Common myeloid progenitor, CD34-positive (primary cell): ENCODE measurements around the gene TRPC1.

Source experiments
- CTCF ChIA-PET: fragments of 350-600 bp; sonication (Branson Sonifier 250); formaldehyde crosslinking; loops from one replicate; lab custom pipeline; 2021; ENCODE audit warnings: antibody characterized with exemption; lab: Charles Lee
- POLR2A ChIA-PET: fragments of 350-600 bp; sonication (Branson Sonifier 250); formaldehyde crosslinking; loops from one replicate; lab custom pipeline; 2021; ENCODE audit warnings: antibody characterized with exemption; lab: Charles Lee
- DNase-seq, 3 donors: peaks; one replicate each; pipeline versions ENCODE4 v3.0.0 to v3.0.0-alpha.2; 2013
- H3K27ac ChIP-seq, 2 experiments: 1 replicate in 1 of 2; 2 replicates in 1 of 2; pipeline ENCODE4 v1.7.0; 2013; ENCODE audit warnings: inconsistent platforms in 2 of 2, low read length in 2 of 2, mild to moderate bottlenecking in 2 of 2, low read depth in 1 of 2, moderate library complexity in 1 of 2; ENCODE audit not compliant: severe bottlenecking in 2 of 2, insufficient read depth in 1 of 2, poor library complexity in 1 of 2
- H3K27me3 ChIP-seq, 5 experiments: replicated peaks in 2 of 5; 1 replicate in 3 of 5; 2 replicates in 2 of 5; pipeline versions ENCODE4 v1.6.1 to v1.7.0; 2013; ENCODE audit warnings: low read length in 4 of 5, mild to moderate bottlenecking in 2 of 5, moderate library complexity in 2 of 5, inconsistent platforms in 1 of 5; ENCODE audit not compliant: insufficient read depth in 5 of 5, control insufficient read depth in 4 of 5
- H3K36me3 ChIP-seq, 4 experiments: 1 replicate in 2 of 4; 2 replicates in 2 of 4; pipeline versions ENCODE4 v1.6.1 to v1.7.0; 2013; ENCODE audit warnings: low read length in 3 of 4, control low read depth in 1 of 4, mild to moderate bottlenecking in 1 of 4; ENCODE audit not compliant: control insufficient read depth in 4 of 4, insufficient read depth in 4 of 4
- H3K4me1 ChIP-seq, 4 experiments: 1 replicate in 3 of 4; 2 replicates in 1 of 4; pipeline versions ENCODE4 v1.6.1 to v1.7.1; 2013; ENCODE audit warnings: low read length in 3 of 4, mild to moderate bottlenecking in 3 of 4, control low read depth in 1 of 4, inconsistent platforms in 1 of 4, moderate library complexity in 1 of 4; ENCODE audit not compliant: control insufficient read depth in 4 of 4, insufficient read depth in 4 of 4; ENCODE audit errors: control extremely low read depth in 1 of 4
- H3K4me3 ChIP-seq, 7 experiments: 1 replicate in 4 of 7; 2 replicates in 3 of 7; pipeline versions ENCODE4 v1.5.1 to v1.7.0; 2013; ENCODE audit warnings: mild to moderate bottlenecking in 7 of 7, low read length in 6 of 7, moderate library complexity in 6 of 7, inconsistent platforms in 2 of 7, low read depth in 2 of 7, control low read depth in 1 of 7; ENCODE audit not compliant: insufficient read depth in 4 of 7, control insufficient read depth in 1 of 7; ENCODE audit errors: extremely low read depth in 1 of 7
- H3K9me3 ChIP-seq, 5 experiments: 1 replicate in 4 of 5; 2 replicates in 1 of 5; pipeline versions ENCODE4 v1.6.1 to v1.7.1; 2013; ENCODE audit warnings: low read length in 4 of 5, mild to moderate bottlenecking in 2 of 5, inconsistent platforms in 1 of 5, low read depth in 1 of 5, moderate library complexity in 1 of 5; ENCODE audit not compliant: control insufficient read depth in 4 of 5, insufficient read depth in 2 of 5; ENCODE audit errors: control extremely low read depth in 1 of 5
- WGBS: methylation state at CpG from one replicate; pipeline ENCODE4 v1.1.5; 2013; ENCODE audit not compliant: insufficient coverage; 5-methylcytosine and 5-hydroxymethylcytosine counted together

TRPC1 gene

DNA sequence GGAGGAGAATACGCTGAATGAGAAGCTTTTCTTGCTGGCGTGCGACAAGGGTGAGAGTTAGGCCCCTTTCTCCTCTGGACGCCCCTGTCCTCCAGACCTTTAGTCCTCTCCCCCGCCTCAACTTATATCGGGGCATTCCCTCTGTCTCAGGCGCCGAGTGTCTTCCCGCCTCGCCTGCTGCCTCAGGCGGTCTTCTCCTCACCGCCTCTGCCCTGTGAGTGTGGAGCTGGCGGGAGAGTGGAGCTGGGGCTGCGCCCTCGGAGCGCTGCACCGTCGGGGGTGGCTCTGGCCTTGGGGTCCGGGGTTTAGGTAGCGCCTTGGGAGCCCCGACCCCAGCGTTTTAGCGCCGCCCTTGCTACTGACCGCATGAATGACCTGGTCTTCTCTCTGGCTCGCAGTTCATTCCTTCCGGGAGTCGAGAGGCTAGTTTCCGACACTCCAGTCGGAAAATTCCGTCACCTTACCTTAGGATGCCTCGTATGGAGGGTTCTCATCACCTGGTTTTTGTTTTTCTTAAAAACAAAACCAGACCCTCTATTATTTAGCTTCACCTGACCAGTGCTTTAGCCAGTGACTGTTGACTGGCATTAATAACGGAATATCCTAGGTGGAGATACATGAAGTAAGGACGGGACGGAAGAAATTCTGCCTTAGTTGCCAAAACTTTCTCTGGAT is 985 bp downstream of the TRPC1 start:
- Histone ChIP-seq H3K27ac (no peak overlapping the region), H3K4me3 (peak overlapping the region; percentile 55 to 98 (median 80)), H3K4me1 (peaks cover 0 to 13% (median 8%) of the 10 kb centered on the region in 4 experiments), H3K27me3 (peaks cover 0 to 15% (median 5%) of the 10 kb centered on the region in 5 experiments), H3K36me3 (no peaks in the 10 kb centered on the region), H3K9me3 (no peaks in the 10 kb centered on the region)
- ChIA-PET POLR2A (interaction anchor here (1.4 kb wide), 1 partner anchor 146 kb away, joined by 3 read pairs; the partner anchor contains the start of gene ATR), CTCF (interaction anchor here (1.3 kb wide), 1 partner anchor 103 kb away, joined by 4 read pairs; no protein-coding TSS in a partner anchor)
- no peak for DNase-seq
- 14% methylated on average over 28 of the region's 35 CpGs for WGBS

DNA sequence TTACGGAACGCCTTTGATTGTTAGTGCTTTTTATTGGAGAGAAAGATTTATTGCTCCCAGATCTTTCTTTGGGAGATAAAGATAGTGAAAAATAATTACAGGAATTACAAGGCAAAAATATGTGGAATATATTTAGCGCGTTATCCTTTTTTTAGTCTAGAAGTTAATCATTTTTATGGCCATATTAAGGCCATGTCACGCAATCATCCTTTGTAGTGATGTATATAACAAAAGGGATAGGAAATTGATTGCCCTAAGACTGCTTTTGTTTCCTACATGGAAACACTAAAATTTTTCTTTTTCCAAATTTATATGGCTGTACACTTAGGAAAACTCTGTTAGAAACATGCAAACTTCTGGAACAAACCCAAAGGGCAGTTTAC is 1.5 kb downstream of the TRPC1 start:
- CTCF ChIA-PET = no interaction called here
- no peak for DNase-seq
- Histone ChIP-seq H3K27ac (no peak overlapping the region), H3K27me3 (peaks cover 0 to 15% (median 5%) of the 10 kb centered on the region in 5 experiments), H3K36me3 (no peaks in the 10 kb centered on the region), H3K9me3 (no peaks in the 10 kb centered on the region), H3K4me1 (peaks cover 0 to 13% (median 8%) of the 10 kb centered on the region in 4 experiments), H3K4me3 (peak overlapping the region in 3 of 7 experiments; percentile 80 to 93 (median 82))
- POLR2A ChIA-PET = no interaction called here
- WGBS = 100% methylated on average over 2 of the region's 5 CpGs

DNA sequence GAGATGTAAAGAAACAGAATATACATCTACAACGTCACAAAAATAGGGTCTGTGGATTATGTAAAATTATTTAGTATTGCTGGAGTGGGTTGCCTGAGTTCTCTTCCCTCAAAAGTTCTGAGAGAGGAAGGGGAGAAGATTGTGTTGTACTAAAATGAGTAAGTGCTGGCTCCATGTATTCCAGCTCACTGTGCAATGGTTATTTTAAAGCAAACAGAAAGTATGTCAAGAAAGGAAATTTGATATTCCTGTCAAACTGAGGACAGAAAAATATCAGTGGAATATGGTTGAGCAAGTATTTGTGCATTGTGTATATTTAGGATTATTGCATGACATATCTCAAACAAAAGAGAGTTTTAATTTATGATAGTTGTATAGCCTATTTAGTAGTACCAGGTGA is 2.2 kb downstream of the TRPC1 start:
- Histone ChIP-seq H3K27me3 (peaks cover 0 to 15% (median 5%) of the 10 kb centered on the region in 5 experiments), H3K4me3 (no peak overlapping the region), H3K4me1 (peaks cover 0 to 13% (median 8%) of the 10 kb centered on the region in 4 experiments), H3K27ac (no peak overlapping the region), H3K9me3 (no peaks in the 10 kb centered on the region), H3K36me3 (no peaks in the 10 kb centered on the region)
- ChIA-PET POLR2A (no interaction called here), CTCF (interaction anchor here (1.3 kb wide), 1 partner anchor 66 kb away, joined by 3 read pairs; no protein-coding TSS in a partner anchor)
- no peak for DNase-seq
- no CpG with 5 or more reads among the region's 1 CpG for WGBS

DNA sequence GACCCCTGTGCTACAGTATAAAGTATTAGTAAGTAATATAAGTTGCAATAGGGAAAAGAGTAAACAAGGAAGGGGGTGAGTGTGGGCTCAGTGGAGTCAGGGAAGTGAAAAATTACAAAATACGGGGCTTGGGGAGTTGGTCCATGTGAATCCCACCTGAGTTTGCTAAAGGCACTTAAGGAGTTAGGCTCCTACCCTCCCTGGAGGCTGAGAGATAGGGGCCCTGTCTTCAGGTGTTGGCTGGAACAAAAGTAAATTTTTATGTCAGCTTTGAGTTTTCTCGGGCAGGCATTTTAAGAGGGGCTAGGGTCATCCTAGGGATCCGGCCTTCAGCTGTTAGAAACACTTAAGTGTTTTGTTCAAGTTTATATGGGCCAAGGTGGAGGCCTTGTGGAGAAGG is 8.2 kb downstream of the TRPC1 start:
- CTCF ChIA-PET = interaction anchor here (0.9 kb wide), 1 partner anchor 8 kb away, joined by 4 read pairs; no protein-coding TSS in a partner anchor
- Histone ChIP-seq H3K9me3 (no peaks in the 10 kb centered on the region), H3K27ac (no peak overlapping the region), H3K4me1 (no peaks in the 10 kb centered on the region), H3K4me3 (no peak overlapping the region), H3K36me3 (no peaks in the 10 kb centered on the region), H3K27me3 (no peaks in the 10 kb centered on the region)
- DNase-seq = no peak
- POLR2A ChIA-PET = no interaction called here
- WGBS = 100% methylated on average over 3 of the region's 3 CpGs

DNA sequence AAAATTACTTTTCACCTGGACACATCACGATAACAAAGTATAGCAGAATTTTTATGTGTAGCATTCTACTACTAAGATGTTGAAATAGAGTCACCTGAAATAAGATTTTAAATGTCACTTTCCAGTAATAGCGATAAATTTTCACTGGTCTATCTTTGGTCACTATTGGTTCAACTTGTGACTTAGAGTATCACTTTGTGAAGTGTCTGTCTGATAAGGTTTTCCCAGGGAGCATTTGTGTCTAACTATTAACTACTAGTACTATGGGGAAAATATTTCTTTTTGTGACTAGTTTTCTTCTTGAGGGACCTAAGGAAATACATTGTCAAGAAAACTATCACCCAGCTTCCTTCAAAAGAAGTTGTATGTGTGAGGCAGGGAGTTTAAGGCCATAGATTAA is 11.0 kb downstream of the TRPC1 start:
- WGBS = no CpG with 5 or more reads among the region's 2 CpGs
- CTCF ChIA-PET = no interaction called here

DNA sequence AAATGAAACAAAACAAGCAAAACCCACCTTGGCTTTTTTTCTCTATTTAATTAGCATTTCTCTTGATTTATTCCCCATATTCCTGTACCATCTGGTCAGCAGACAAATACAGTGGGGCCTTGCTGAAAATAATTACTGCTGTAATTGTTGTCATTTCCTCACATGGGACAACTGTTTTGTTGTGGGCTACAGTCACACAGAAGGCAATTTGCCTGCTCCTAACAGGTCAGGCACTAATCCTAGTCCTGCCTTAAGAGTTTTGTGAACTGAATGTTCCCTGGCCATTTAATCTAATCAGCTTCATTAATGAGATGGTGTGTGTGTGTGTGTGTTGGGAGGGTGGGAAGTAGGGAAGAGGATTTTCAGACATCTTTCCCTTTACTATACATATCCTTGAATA is 11.6 kb downstream of the TRPC1 start:
- ChIA-PET CTCF (no interaction called here), POLR2A (no interaction called here)
- DNase-seq = no peak
- Histone ChIP-seq H3K36me3 (no peaks in the 10 kb centered on the region), H3K4me1 (no peaks in the 10 kb centered on the region), H3K27ac (no peak overlapping the region), H3K4me3 (no peak overlapping the region), H3K9me3 (no peaks in the 10 kb centered on the region), H3K27me3 (no peaks in the 10 kb centered on the region)

More for the DNA sequence above, 11.0 kb downstream of the TRPC1 start:
- DNase-seq = no peak
- H3K27me3 ChIP-seq = no peaks in the 10 kb centered on the region
- POLR2A ChIA-PET = no interaction called here
- H3K9me3 ChIP-seq = no peaks in the 10 kb centered on the region
- H3K27ac ChIP-seq = no peak overlapping the region
- H3K4me1 ChIP-seq = no peaks in the 10 kb centered on the region
- H3K36me3 ChIP-seq = no peaks in the 10 kb centered on the region
- no peak overlapping the region for H3K4me3 ChIP-seq

DNA sequence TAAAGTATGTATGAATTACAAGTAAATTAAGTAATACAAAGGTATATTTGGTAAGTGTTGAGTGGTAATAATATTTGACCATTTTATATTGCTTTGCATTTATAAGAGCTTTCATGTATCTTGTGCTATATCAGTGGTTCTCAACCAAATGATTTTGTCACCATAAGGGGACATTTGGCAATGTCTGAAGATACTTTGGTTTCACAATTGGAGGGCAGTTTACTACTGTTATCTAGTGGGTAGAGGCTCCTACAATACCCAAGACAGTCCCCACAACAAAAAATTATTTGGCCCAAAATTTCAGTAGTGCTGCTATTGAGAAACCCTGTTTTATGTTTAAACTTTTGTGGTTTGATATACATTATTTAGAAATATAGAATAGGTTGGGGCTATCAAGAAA is 14.6 kb downstream of the TRPC1 start:
- no peaks in the 10 kb centered on the region for H3K9me3 ChIP-seq
- H3K27ac ChIP-seq = no peak overlapping the region
- no peak overlapping the region for H3K4me3 ChIP-seq
- H3K4me1 ChIP-seq = no peaks in the 10 kb centered on the region
- no peaks in the 10 kb centered on the region for H3K36me3 ChIP-seq
- H3K27me3 ChIP-seq = no peaks in the 10 kb centered on the region
- no peak for DNase-seq
- POLR2A ChIA-PET = no interaction called here
- CTCF ChIA-PET = no interaction called here
